Fibroblast of the conjunctiva (primary cell): Measurements from ENCODE around the gene HYCC2.
A peak's percentile ranks its signal among the peaks of the same experiment; 100 is the strongest.
"Not testable (repeated sequence)": the region's sequence is repeated elsewhere in the genome, so short reads cannot be mapped to it uniquely, and the experiment has no call there.

ENCODE experiments used
- DNase-seq: peaks from one replicate; pipeline ENCODE4 v3.0.0-alpha.2; 2010; ENCODE audit warnings: low read depth

HYCC2 gene

DNA sequence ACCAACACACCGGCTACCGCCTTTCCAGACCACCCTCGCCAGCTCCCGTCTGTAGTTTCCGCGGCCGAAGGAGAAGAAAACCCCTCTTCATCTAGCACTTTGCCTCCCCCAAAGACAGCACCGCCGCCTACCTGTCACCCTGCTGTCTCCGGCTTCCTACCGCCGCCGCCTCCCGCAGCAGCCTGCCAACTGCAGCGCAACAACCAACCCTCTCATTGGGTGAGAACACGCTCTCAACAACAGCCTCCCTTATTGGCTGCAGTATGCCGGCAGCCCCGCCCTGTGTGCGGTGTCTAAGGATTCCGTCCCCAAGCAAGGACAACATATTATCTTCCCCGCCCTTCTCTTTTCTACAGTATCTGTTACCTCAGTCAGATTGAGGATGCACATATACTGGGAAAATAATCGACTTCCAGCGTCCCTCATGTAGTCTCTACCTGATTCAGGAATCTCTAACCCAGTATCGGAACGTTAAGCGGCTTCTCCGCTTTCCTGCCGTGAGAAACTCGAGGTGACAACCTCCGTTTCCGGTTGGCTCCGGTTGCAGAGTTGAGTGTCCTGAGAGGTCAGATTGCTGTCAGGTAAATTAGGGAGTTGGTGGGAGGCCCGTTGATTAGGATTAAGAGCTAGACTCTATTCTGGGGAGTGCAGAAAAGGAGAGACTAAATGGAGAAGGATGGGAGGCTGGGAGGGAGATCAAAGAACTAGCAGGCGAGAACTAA lies at the start of gene HYCC2, which contains the start of gene NDUFB3:
Gene HYCC2 (minus strand): TSS at position 193 of the 722 bp plus-strand sequence. CDS start 47,662 bp downstream, outside the sequence.
Gene NDUFB3 (plus strand): TSS at position 523 of the 722 bp plus-strand sequence. CDS start 6,882 bp downstream, outside the sequence.
- peak; percentile 84 for DNase-seq

DNA sequence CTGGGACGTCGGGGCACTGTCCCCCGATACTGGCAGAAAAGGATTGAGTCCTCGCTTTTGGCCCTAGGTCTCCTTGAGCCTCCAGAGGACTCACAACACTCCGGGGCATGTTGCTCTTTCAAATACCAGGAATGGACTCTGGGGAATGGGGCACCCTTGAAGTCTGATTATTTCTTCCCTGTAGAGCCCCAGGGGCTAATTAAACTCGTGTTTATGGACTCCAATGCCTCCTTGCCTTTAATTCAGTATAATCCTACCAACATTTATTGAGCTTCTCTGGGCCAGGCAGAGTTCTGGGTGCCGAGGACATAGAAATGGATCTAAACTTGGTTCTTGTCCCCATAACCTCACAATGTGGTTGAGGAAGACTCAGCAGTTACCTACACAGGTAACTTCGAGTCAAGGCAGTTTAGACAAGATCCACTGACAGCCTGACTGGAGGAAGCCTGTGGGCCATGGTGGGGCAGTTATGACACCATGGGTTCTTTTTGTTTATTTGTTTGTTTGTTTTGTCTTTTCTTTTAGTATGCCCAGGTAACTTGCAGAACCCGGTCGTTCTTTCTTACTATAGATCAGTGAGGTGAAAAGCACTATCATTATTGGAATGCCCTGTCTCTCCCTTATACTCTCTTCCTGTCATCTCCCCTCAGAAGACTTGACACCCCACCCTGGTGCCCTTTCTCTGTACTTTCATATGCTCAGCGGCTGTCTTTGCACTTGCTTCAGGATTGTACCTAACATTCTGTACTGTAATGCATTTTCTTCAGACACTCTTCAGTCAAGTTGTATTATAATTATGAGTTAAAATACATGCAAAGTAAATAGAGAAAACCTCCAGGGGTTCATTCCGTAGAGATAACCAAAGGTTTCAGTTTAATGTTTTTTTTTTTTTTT lies 47.7 kb upstream of the HYCC2 start:
- DNase-seq: no peak

DNA sequence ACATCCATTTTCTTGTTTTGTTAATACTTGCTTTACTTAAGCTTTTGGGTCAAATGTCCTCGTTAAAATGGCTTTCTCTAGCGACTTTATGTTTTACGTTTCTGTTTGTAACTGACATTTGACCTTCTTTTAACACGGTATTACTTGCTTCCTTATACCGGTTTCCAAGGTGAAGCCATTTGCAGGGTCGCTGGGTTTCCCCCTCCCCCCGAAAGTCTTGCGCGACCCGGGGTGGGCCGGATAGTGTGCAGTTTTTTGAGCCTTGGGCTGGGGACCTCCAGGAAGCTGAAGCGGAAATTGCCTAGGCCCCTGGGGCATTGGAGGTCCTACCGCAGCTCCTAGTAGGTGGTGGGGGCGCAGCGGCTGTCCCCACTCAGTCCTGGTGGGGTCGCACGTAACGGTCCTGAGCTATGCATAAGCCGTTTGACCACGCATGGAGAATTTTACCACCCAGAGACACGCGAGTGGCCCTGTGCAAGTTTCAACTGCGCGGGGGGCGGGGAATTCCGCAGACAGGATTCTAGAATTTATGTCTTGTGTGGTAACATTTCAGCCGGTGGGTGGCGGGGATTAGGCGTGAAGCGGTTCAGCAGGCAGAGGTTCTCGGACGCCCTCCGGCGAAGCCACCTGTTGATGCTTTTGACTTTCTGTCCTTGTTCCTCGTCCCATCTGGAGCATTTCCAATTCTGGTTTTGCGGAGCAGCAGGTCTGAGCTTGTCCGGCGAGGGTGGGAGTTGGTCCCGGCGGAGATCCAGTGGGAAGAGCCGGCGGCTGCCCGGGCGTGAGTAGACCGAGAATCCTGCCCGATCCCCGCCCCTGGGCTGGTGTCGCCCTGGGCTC lies 46.9 kb upstream of the HYCC2 start:
- peak; percentile 75 for DNase-seq

DNA sequence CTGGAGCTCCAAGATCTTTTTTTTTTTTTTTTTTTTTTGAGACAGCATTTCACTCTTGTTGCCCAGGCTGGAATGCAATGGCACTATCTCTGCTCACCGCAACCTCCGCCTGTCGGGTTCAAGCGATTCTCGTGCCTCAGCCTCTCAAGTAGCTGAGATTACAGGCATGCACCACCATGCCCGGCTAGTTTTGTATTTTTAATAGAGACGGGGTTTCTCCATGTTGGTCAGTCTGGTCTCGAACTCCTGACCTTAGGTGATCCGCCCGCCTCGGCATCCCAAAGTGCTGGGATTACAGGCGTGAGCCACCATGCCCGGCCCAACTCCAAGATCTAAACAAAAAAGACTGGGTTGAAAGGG lies 46.2 kb upstream of the HYCC2 start:
- not testable (repeated sequence) for DNase-seq

DNA sequence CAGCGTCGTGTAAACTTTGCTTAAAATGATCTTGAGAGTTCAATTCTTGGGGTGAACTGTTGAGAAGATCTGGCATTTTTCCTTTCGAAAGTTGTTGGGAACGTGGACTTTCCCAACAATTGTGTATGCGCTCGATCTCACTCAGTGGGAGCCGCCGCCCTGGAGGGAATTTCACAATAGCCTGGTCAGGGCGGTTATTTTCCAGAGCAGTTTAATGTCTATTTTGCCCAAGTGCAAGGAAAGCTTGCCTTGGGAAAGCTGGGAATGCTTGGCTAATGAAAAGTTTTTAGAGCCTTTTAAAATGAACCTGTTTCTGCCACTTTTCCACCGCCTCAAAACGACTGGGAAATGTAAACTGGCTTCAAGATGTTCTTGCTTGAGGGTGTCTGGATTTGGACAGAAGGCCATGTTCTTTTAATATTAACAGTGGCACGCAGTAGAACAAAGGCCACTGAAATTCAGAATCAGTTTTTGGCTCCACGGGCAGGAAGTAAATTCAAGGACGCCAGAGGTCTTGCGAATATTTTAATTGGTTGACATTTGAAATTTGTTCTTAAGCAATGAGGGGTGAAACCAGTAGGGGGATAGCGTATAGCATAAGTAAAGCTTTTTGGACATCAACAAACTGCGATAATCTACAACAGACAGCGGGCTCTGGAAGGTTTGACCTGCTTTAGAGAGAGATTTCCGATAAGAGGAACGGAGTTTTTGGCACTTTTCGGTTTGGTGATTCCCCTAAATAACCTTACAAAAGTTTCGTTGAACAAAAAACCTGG lies 45.7 kb upstream of the HYCC2 start:
- peak; percentile 93 for DNase-seq

DNA sequence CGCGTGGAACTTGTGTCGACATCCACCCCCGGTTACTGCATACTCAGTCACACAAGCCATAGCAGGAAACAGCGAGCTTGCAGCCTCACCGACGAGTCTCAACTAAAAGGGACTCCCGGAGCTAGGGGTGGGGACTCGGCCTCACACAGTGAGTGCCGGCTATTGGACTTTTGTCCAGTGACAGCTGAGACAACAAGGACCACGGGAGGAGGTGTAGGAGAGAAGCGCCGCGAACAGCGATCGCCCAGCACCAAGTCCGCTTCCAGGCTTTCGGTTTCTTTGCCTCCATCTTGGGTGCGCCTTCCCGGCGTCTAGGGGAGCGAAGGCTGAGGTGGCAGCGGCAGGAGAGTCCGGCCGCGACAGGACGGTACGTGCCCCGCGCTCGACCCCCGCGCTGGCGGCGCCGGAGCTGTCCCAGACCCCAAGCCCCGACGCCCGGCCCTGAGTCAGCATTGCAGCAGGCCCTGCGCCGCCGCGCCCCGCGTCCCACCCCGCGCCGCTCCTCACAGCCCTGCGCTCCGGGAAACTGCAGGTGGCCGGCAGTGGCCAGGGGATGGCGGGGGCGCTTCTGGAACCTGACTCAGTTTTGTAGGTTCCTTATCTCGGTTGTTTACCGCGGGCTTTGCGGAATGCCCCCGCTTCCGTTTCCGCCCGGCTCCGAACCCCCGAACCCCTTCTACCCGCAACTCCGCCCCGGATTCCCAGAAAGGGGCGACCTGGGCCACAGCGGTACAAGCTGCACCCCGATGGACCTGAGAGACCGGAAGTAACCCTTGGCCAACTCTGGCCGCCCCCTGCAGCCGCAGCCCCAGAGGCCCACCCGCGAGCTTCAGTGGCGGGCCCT lies 44.9 kb upstream of the HYCC2 start, which contains the start of gene CFLAR:
Gene CFLAR (plus strand): TSS at position 50 of the 844 bp plus-strand sequence. CDS start 13,702 bp downstream, outside the sequence.
- peak; percentile 49 for DNase-seq

DNA sequence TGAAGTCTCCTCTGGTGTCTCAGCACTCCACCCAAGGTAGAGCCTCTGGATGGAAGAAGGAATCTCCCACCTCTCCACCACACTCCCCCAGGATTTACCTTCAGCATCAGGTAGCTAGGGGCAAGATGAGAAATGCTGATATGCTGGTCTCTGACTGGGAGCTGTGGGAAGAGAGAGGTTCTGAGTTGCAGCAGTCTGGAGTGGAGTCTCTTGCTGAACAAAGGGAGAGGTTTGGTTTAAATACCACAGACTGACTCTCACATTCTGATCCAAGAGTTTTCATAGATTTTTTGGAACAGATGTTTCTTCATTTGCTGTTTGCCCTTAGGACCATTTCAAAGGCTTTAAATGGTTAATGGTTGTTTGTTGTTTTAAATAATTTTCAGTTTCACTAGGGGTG lies 43.4 kb upstream of the HYCC2 start:
- DNase-seq: no peak

DNA sequence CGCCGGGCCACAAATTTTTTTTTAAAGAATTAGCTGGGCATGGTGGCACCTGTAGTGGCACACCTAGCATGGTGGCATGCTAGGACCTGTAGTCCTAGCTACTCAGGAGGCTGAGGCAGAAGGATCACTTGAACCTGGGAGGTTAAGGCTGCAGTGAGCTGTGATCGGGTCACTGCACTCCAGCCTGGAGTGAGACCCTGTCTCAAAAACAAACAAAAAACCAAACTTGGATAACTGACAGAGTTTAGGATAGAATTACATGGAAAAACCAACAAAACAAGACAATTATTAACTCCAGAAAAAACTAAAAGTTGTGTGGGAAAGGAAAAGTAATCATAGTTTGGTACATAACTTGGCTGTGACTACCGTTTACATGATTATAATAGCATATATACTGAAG lies 42.9 kb upstream of the HYCC2 start:
- DNase-seq: no peak

DNA sequence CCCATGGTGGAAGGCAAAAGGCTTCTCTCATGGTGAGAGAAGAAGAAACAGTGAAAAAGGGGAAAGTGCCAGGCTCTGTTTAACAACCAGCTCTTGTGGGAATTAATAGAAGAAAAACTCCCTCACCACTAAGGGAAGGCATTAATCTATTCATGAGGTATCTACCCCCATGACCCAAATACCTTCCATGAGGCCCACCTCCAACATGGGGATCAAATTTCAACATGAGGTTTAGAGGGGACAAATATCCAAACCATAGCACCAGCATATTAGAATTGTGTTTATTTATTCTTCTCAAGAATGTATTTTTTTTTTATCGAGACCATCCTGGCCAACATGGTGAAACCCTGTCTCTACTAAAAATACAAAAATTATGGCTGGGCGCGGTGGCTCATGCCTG lies 39.6 kb upstream of the HYCC2 start:
- DNase-seq: no peak

DNA sequence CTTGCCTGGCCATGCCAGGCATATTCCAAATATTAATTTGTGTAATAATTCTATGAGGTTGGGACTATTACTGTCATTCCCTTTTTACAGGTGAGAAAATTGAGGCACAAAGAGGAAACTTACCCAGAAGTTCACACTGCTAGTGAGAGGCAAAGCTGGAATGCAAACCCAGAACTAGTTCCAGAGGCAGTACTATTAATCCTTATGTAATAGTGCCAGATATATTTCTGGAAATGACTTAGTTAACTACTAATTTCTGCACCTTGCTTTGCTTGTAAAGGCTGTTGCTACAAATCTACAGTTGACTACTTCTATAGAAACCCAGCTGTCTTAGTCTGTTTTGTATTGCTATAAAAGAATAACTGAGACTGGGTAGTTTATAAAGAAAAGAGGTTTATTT lies 39.1 kb upstream of the HYCC2 start:
- no peak for DNase-seq

DNA sequence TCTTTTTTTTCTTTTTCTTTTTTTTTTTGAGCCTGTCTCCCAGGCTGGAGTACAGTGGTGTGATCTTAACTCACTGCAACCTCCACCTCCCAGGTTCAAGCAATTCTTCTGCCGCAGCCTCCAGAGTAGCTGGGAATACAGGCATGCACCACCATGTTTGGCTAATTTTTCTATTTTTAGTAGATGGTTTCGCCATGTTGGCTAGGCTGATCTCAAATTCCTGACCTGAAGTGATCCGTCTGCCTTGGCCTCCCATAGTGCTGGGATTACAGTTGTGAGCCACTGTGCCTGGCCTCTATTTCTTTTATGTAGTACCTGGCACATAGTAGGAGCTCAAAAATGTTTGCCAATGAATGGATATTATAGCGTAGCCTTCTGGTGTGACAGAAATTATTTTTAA lies 37.7 kb upstream of the HYCC2 start:
- no peak for DNase-seq

DNA sequence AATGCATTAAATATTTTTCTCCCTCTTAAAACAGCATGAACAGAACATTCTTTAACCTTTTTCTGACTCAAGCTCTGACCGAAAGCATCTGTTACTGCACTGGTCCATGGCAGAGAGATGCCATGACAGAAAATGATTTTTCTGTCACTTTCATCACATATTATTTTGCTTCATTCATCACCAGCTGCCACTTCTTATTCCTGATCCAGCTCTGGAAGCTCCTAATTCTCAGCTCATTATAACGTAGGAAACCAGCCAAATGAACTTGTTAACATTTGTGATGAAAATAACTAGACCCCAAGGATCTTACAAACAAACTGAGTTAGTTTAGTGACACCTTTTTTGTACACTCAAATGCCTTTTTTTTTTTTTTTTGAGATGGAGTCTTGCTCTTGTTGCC lies 36.9 kb upstream of the HYCC2 start:
- no peak for DNase-seq

DNA sequence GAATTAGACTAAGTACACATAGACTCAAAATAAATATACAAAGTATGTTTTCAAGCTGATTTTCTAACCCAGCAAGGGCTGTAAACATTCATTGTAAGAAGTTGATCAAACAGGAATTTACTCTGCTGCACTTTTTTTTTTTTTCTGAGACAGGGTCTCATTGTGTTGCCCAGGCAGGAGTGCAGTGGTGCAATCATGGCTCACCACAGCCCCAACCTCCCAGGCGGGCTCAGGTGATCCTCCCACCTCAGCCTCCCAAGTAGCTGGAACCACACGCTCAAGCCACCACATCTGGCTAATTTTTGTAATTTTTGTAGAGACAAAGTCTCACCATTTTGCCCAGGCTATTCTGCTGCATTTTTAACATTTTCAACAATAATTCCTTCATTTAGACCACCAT lies 36.2 kb upstream of the HYCC2 start:
- DNase-seq: no peak

DNA sequence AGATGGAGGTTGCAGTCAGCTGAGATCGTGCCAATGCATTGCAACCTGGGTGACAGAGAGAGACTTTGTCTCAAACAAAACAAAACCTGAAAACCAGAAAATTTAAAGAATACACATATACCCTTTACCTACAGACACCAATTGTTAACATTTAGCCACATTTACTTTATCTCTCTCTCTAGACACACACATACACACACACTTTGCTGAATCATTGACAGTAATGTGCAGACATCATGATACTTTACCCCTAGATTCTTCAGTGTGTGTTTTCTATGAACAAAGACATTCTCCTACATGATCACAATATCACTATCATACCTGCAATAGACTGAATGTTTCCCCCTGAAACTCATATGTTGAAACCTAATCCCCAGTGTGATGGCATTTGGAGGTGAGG lies 34.3 kb upstream of the HYCC2 start:
- no peak for DNase-seq

DNA sequence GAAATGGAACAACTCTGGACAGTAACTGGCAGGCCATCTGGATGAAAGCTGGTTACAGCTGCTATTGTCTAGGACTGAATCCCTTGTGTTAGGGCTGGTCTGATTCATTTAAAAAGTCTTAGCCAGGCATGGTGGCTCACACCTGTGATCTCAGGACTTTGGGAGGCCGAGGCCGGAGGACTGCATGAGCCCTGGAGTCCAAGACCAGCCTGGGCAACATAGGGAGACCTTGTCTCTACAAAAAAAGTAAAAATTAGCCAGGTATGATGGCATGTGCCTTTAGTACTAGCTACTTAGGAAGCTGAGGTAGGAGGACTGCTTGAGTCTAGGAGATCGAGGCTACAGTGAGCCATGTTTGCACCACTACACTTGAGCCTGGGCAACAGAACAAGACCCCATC lies 29.0 kb upstream of the HYCC2 start:
- no peak for DNase-seq

DNA sequence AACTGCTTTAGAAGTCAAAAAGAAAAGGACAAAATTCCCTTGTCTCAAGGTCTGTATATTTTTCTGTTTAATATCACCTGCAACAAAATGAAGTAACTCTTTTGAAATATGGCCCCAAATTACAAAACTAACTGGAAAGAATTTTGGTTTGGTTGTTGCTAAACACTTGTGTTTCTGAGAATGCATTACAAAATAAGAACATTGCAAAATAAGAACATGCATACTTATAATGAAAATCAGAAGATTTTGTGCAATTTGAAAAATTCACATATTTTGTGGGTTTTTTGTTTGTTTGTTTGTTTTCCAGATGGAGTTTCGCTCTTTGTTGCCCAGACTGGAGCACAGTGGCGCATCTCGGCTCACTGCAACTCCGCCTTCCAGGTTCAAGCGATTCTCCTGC lies 22.1 kb upstream of the HYCC2 start:
- no peak for DNase-seq

DNA sequence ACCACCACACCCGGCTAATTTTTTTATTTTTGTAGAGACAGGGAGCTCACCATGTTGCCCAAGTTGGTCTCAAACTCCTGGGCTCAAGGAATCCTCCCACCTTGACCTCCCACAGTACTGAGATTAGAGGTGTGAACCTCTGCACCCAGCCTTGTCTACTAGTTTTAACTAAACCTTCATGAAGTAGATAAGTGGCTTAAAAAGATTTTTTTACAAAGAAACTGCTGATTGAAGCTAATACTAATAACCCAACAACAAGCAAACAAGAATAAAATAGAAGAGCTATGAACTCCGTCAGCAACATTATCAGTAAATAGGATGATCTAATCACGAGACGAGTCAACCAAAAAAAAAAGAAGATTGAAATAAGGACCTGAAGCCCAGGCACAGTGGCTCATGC lies 19.1 kb upstream of the HYCC2 start:
- no peak for DNase-seq

DNA sequence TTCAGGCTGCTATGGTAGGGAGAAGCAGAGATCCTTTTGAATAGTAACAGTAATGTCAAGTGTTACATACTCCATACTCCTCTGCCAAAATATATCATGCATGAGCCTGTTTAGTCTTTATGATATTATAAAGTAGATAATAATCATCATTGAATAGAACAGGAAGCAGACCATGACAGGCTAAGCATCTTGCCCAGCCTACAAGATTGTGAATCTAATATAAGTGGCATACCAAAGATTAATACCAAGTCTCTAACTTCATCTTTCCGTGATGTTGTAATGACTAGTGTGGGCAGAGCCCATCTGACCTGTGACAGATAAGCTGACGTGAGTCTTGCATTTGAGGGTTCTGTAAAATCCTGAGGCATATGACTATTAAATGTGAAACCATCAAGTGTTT lies 13.4 kb upstream of the HYCC2 start:
- no peak for DNase-seq

DNA sequence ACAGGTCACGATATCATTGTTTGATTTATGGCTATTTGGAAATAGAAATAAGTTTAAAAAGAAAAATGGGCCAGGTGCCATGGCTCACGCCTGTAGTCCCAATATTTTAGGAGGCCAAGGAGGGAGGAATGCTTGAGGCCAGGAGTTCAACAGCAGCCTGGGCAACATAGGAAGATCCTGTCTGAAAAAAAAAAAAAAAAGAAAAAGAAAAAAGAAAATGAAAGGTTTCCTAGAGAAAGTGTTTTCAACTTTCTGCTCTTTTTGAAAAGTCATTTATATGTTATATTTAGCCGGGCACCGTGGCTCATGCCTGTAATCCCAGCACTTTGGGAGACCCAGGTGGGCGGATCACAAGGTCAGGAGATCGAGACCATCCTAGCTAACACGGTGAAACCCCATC lies 3.5 kb upstream of the HYCC2 start:
- DNase-seq: no peak

DNA sequence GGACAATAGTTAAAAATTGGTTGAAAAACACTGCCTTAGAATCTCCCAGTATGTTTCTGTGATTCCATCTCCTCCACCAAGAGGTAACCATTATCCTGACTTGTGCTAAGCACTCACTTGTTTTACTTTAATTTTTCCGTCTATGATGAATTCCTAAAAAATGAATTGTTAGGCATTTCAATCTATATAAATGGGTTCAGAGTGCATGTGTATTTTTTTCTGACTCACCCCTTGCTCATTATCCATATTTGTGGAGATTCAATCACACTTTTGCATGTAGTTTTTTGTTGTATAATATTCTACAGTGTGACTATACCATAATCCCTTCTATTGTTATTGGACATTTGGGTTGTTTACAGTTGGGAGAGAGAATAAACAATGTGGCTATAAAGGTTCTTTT lies 1.6 kb upstream of the HYCC2 start:
- DNase-seq: no peak

DNA sequence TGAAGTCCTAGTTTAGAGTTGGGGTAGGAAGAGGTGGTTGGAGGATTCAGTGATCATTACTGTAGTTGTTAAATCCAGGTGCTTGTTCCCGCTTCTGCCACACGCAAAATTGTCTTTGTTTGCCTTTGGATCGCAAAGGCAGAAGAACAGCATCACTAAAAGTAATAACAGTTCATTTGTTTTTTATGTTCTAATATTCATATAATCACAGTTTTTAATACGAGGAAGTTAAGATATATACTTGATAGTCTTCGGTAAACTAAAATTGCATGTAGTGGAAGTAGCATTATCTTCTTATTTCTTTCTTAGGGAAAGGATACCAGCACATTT lies 695 bp upstream of the HYCC2 start:
- no peak for DNase-seq
